Endothelial cell of umbilical vein (primary cell): ENCODE results near the gene NT5C. TPM values are rescaled to one million over a fixed set of nuclear protein-coding genes. Genes with fewer than 3 reads are reported as not detected.

Experiments used
- BruUV-seq: library from RNA; stranded (reverse); fragments of 400-500 nt; replicated peaks from 2 replicates; lab custom pipeline; 2021; lab: Mats Ljungman, UMichigan
- CTCF ChIA-PET: fragments of 300-600, 350-600 bp; sonication (Branson Sonifier 250); formaldehyde crosslinking; loops from one replicate; lab custom pipeline; 2021; ENCODE audit warnings: antibody characterized with exemption, inconsistent platforms; lab: Charles Lee
- POLR2A ChIA-PET: fragments of 300-600, 350-600 bp; sonication (Branson Sonifier 250); formaldehyde crosslinking; loops from one replicate; lab custom pipeline; 2021; ENCODE audit warnings: antibody characterized with exemption, inconsistent platforms; lab: Charles Lee
- DNase-seq: peaks from one replicate; pipeline ENCODE4 v3.0.0-alpha.2; 2011; ENCODE audit warnings: low read depth, low spot score
- FAIRE-seq: peaks from 2 replicates; lab custom pipeline; 2011; peaks lifted over from hg19 to GRCh38; lab: Jason Lieb, UNC
- H2AFZ ChIP-seq: 2 replicates; pipeline ENCODE4 v1.6.0; 2012; ENCODE audit warnings: low read depth, low read length, control low read depth, inconsistent platforms
- H3K27ac ChIP-seq: 2 replicates; pipeline ENCODE4 v1.5.1; 2011; ENCODE audit warnings: low read depth, mild to moderate bottlenecking, control low read depth, low read length, moderate library complexity; ENCODE audit not compliant: insufficient read depth
- H3K27me3 ChIP-seq, 2 experiments: 2 replicates each; pipeline versions ENCODE4 v1.6.0 to v1.6.1; 2011; ENCODE audit warnings: low read length in 2 of 2, mixed read lengths in 1 of 2; ENCODE audit not compliant: control insufficient read depth in 2 of 2, insufficient read depth in 2 of 2
- H3K36me3 ChIP-seq, 2 experiments: 2 replicates in 1 of 2; 3 replicates in 1 of 2; pipeline ENCODE4 v1.5.1; 2011; ENCODE audit warnings: low read length in 2 of 2, mild to moderate bottlenecking in 1 of 2, moderate library complexity in 1 of 2; ENCODE audit not compliant: control insufficient read depth in 2 of 2, insufficient read depth in 2 of 2; ENCODE audit errors: extremely low read depth in 1 of 2
- H3K4me1 ChIP-seq: 3 replicates; pipeline ENCODE4 v1.5.1; 2011; ENCODE audit warnings: mild to moderate bottlenecking, low read length; ENCODE audit not compliant: control insufficient read depth, insufficient read depth; ENCODE audit errors: extremely low read depth
- H3K4me2 ChIP-seq: 2 replicates; pipeline ENCODE4 v1.6.1; 2011; ENCODE audit warnings: low read length, control low read depth, mixed read lengths; ENCODE audit not compliant: insufficient read depth
- H3K4me3 ChIP-seq, 3 experiments: fragments of 200-600 bp in 1 of 3; sonication (generic), shearing (Covaris generic) in 1 of 3; replicated peaks in 1 of 3; 2 replicates each; pipeline ENCODE4 v1.5.1; 2011 to 2016; ENCODE audit warnings: control low read depth in 3 of 3, low read length in 3 of 3, mild to moderate bottlenecking in 2 of 3, inconsistent platforms in 1 of 3, low read depth in 1 of 3, moderate library complexity in 1 of 3; ENCODE audit not compliant: insufficient read depth in 1 of 3
- H3K79me2 ChIP-seq: 2 replicates; pipeline ENCODE4 v1.6.0; 2012; ENCODE audit warnings: low read length, inconsistent platforms; ENCODE audit not compliant: control insufficient read depth, insufficient read depth
- H3K9ac ChIP-seq: replicated peaks from 2 replicates; pipeline ENCODE3; 2011; ENCODE audit warnings: low read length, control low read depth; ENCODE audit not compliant: insufficient read depth; ENCODE audit errors: extremely low read depth
- H3K9me1 ChIP-seq: replicated peaks from 3 replicates; pipeline ENCODE4 v1.6.0; 2011; ENCODE audit warnings: mild to moderate bottlenecking, low read length; ENCODE audit not compliant: control insufficient read depth, insufficient read depth; ENCODE audit errors: extremely low read depth
- H3K9me3 ChIP-seq: replicated peaks from 2 replicates; pipeline ENCODE4 v1.5.1; 2012; ENCODE audit warnings: low read length, inconsistent platforms; ENCODE audit not compliant: control insufficient read depth, insufficient read depth
- H4K20me1 ChIP-seq: replicated peaks from 2 replicates; pipeline ENCODE3; 2011; ENCODE audit warnings: mild to moderate bottlenecking, low read length; ENCODE audit not compliant: control insufficient read depth, insufficient read depth; ENCODE audit errors: extremely low read depth
- EZH2 ChIP-seq: IDR thresholded peaks from 2 replicates; pipeline ENCODE4 v1.6.1; 2012; ENCODE audit warnings: borderline replicate concordance, low read depth, mild to moderate bottlenecking, moderate library complexity, low read length, inconsistent platforms; ENCODE audit not compliant: severe bottlenecking
- FOS ChIP-seq: IDR thresholded peaks from 2 replicates; pipeline ENCODE4 v1.6.1; 2011; ENCODE audit warnings: mild to moderate bottlenecking, low read length, moderate library complexity, borderline replicate concordance; ENCODE audit not compliant: insufficient read depth
- GATA2 ChIP-seq: IDR thresholded peaks from 2 replicates; pipeline ENCODE4 v1.7.0; 2011; ENCODE audit warnings: low read depth, mild to moderate bottlenecking, moderate library complexity, mixed read lengths, low read length; ENCODE audit not compliant: insufficient read length, insufficient read depth
- JUN ChIP-seq: IDR thresholded peaks from 2 replicates; pipeline ENCODE4 v1.6.1; 2011; ENCODE audit warnings: borderline replicate concordance, low read depth; ENCODE audit not compliant: insufficient read length, insufficient read depth
- MYC ChIP-seq: IDR thresholded peaks from one replicate; pipeline ENCODE4 v1.6.1; 2011; ENCODE audit warnings: mild to moderate bottlenecking, low read depth, low read length
- POLR2A ChIP-seq: IDR thresholded peaks from 2 replicates; pipeline ENCODE4 v1.6.1; 2012; ENCODE audit warnings: low read depth, mild to moderate bottlenecking, control low read depth, low read length
- POLR2AphosphoS5 ChIP-seq: IDR thresholded peaks from 2 replicates; pipeline ENCODE4 v1.6.1; 2012; ENCODE audit warnings: low read depth, mild to moderate bottlenecking, control low read depth, low read length, moderate library complexity; ENCODE audit not compliant: insufficient read depth
- dilution Hi-C: fragments of 300-500 bp; cut with MboI; formaldehyde crosslinking; loops from one replicate; pipeline ENCODE4 v1.15.0; 2019; ENCODE audit warnings: low sequenced_read_pairs; ENCODE audit not compliant: extremely low pct_ligation_motif_present
- intact Hi-C: fragments of 100-400 bp; cut with micrococcal nuclease; formaldehyde crosslinking; loops from one replicate; pipeline ENCODE4 v1.10.0; 2022
- polyA plus RNA-seq, 4 experiments: library from polyadenylated mRNA; depleted of rRNA in 3 of 4; stranded (reverse) in 3 of 4; unstranded in 1 of 4; fragments of >200 nt; gene quantifications; 2 replicates each; pipeline versions ENCODE4 v1.2.1 to v1.2.3, GENCODE V29; 2011 to 2012; ENCODE audit warnings: missing spikeins in 1 of 4
- total RNA-seq: library from RNA; stranded (reverse); gene quantifications from 2 replicates; pipeline ENCODE4 v1.2.3, GENCODE V29; 2021
- TF ChIP-seq, protein P1 (sequence below): IDR thresholded peaks from 2 replicates; pipeline ENCODE4 v1.6.1; 2011; ENCODE audit not compliant: insufficient read depth, insufficient read length
- TF ChIP-seq, protein P2 (sequence below), 2 donors: IDR thresholded peaks; 1 replicate in 1 of 2; 2 replicates in 1 of 2; pipeline ENCODE4 v1.5.1; 2011; ENCODE audit warnings: low read length in 2 of 2, mild to moderate bottlenecking in 2 of 2, moderate library complexity in 2 of 2, control low read depth in 1 of 2, inconsistent platforms in 1 of 2, low read depth in 1 of 2; ENCODE audit not compliant: insufficient read depth in 1 of 2; ENCODE audit errors: extremely low read depth in 1 of 2

NT5C gene
- total and polyA plus RNA-seq, 2 donors (not counting 3 experiments of a cell fraction or from before 2014, with no cell fraction given), result 29.1 to 39.2 TPM

DNA sequence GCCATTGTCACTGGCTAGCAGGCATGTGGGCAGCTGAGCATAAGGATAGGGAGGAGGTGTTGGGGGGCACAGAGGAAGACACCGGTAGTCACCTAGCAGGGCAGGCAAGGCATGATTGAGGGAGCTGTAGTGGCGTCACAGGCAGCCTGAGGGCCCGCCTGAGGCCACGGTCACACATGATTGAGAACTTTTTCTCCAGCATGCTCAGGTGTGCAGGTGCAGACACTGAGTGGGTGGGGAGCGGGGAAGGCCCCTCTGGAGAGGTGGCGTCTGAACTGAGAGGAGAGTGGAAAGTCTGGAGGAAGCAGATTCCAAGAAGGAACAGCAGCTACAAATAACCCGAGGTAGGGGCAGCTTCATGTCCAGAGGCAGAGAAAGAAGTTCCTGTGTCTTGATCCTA lies 32.7 kb downstream of the NT5C start:
- no TSS peak for BruUV-seq
- CTCF ChIA-PET, result interaction anchor here (1.3 kb wide), 1 partner anchor 39 kb away, joined by 3 read pairs; no protein-coding TSS in a partner anchor

More for the DNA sequence above, 32.7 kb downstream of the NT5C start:
- FAIRE-seq (no peak), DNase-seq (no peak)
- Histone ChIP-seq H3K4me3 (no peak overlapping the region), H3K4me2 (no peak overlapping the region), H3K79me2 (no peaks in the 10 kb centered on the region), H3K9ac (no peak overlapping the region), H4K20me1 (no peaks in the 10 kb centered on the region), H3K27me3 (no peaks in the 10 kb centered on the region), H2AFZ (no peak overlapping the region), H3K4me1 (peaks cover 5% of the 10 kb centered on the region), H3K27ac (no peak overlapping the region), H3K36me3 (peaks cover 0 to 16% of the 10 kb centered on the region in 2 experiments), H3K9me3 (no peaks in the 10 kb centered on the region), H3K9me1 (no peaks in the 10 kb centered on the region)
- intact Hi-C loops (no loop called here), dilution Hi-C loops (no loop called here)
- TF ChIP-seq, protein P1, sequence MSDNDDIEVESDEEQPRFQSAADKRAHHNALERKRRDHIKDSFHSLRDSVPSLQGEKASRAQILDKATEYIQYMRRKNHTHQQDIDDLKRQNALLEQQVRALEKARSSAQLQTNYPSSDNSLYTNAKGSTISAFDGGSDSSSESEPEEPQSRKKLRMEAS, result no peak
- TF ChIP-seq MYC (no peak), EZH2 (no peak), POLR2A (no peak), GATA2 (no peak), POLR2AphosphoS5 (no peak), JUN (no peak), FOS (no peak)
- TF ChIP-seq, protein P2, sequence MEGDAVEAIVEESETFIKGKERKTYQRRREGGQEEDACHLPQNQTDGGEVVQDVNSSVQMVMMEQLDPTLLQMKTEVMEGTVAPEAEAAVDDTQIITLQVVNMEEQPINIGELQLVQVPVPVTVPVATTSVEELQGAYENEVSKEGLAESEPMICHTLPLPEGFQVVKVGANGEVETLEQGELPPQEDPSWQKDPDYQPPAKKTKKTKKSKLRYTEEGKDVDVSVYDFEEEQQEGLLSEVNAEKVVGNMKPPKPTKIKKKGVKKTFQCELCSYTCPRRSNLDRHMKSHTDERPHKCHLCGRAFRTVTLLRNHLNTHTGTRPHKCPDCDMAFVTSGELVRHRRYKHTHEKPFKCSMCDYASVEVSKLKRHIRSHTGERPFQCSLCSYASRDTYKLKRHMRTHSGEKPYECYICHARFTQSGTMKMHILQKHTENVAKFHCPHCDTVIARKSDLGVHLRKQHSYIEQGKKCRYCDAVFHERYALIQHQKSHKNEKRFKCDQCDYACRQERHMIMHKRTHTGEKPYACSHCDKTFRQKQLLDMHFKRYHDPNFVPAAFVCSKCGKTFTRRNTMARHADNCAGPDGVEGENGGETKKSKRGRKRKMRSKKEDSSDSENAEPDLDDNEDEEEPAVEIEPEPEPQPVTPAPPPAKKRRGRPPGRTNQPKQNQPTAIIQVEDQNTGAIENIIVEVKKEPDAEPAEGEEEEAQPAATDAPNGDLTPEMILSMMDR (IDR thresholded peaks at IDR 0.05; ENCODE audit: extremely low read depth in 1 of 2, insufficient read depth in 1 of 2, low read depth in 1 of 2, low read length in 2 of 2), result no peak
- POLR2A ChIA-PET, result no interaction called here
